ENCODE results near the gene GIT2.

DNA sequence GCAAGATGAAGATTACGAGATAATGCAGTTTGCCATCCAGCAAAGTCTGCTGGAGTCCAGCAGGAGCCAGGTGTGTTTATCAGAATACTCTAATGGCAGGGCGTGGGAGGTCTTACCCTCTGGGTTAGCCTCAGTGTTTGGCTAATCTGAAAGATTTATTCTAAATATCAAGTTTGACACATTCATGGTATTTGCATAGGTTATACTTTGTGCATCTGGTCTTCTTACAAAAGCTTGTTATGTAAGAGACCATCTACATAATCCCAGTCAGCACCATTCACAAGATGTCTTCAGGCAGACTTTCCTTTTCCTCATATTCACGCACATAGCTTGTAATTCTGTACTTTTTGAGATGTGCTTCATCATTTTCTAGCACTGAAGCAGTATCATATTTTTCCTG is 37.7 kb upstream of the GIT2 start:
- TF ChIP-seq, protein P1, sequence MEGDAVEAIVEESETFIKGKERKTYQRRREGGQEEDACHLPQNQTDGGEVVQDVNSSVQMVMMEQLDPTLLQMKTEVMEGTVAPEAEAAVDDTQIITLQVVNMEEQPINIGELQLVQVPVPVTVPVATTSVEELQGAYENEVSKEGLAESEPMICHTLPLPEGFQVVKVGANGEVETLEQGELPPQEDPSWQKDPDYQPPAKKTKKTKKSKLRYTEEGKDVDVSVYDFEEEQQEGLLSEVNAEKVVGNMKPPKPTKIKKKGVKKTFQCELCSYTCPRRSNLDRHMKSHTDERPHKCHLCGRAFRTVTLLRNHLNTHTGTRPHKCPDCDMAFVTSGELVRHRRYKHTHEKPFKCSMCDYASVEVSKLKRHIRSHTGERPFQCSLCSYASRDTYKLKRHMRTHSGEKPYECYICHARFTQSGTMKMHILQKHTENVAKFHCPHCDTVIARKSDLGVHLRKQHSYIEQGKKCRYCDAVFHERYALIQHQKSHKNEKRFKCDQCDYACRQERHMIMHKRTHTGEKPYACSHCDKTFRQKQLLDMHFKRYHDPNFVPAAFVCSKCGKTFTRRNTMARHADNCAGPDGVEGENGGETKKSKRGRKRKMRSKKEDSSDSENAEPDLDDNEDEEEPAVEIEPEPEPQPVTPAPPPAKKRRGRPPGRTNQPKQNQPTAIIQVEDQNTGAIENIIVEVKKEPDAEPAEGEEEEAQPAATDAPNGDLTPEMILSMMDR (IDR thresholded peaks at IDR 0.05): no peak
- no peak for TF ChIP-seq EP300 (IDR thresholded peaks at IDR 0.05)
